ENCODE results near the gene FCHSD2. TPM values are rescaled to one million over a fixed set of nuclear protein-coding genes. Genes with fewer than 3 reads are reported as not detected.

Gene FCHSD2
- total RNA-seq, 1 experiment from 2014 or later, result 7.1 TPM

DNA sequence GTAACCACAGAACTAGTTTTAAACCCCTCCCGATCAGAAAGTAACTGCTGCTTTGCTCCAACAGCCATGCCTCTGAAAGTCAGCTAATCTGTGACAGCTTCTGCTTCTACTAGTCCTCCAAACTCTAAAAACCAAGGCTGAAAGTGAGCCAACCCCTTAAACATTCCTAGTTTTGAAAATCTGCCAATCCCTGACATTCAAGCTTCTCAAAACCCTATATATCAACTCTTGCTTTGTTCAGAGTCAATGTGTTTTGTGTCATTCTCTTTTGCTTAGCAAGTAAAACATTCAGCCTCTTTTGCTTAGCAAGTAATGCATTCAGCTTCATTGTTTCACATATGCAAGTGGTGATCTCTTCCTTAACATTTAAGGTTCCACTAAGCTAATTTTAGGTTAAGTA lies 271.0 kb downstream of the FCHSD2 start:
- CTCF ChIA-PET, result no interaction called here
- Histone ChIP-seq H3K4me1 (ENCODE audit: insufficient read depth, low read length) (no peaks in the 10 kb centered on the region), H3K9me3 (ENCODE audit: low read length) (no peaks in the 10 kb centered on the region), H3K9ac (ENCODE audit: low read length) (no peak overlapping the region), H3K27ac (ENCODE audit: low read length) (no peak overlapping the region), H2AFZ (ENCODE audit: low read length) (no peak overlapping the region), H4K20me1 (ENCODE audit: low read length) (no peaks in the 10 kb centered on the region), H3K9me2 (replicated peaks; ENCODE audit: low read length) (no peaks in the 10 kb centered on the region), H3K27me3 (ENCODE audit: low read length) (no peaks in the 10 kb centered on the region), H3F3A (ENCODE audit: low read length, unreplicated experiment) (no peaks in the 10 kb centered on the region), H3K36me3 (ENCODE audit: low read depth, low read length) (no peaks in the 10 kb centered on the region), H3K79me2 (ENCODE audit: low read length) (no peaks in the 10 kb centered on the region), H3K4me3 (ENCODE audit: low read length) (no peak overlapping the region), H3K4me2 (ENCODE audit: low read length) (no peak overlapping the region)
- TF ChIP-seq EZH2 (IDR thresholded peaks at IDR 0.05; ENCODE audit: low read length, unreplicated experiment), result no peak
- no peak for TF ChIP-seq EZH2phosphoT487 (IDR thresholded peaks at IDR 0.05; ENCODE audit: borderline replicate concordance, low read length)
- TF ChIP-seq CTCF (conservative IDR thresholded peaks at IDR 0.05; ENCODE audit: low read depth, low read length), result no peak
- POLR2A ChIA-PET (ENCODE audit: unreplicated experiment), result no interaction called here
- DNase-seq, result no peak
- intact Hi-C loops (cut with micrococcal nuclease), result no loop called here
- no peak for ATAC-seq
- BruUV-seq (replicated peaks), result no TSS peak

GRCh38 chr11:72869831-72870230 lies 272.3 kb downstream of the FCHSD2 start:
- H4K20me1 ChIP-seq (ENCODE audit: low read length), result no peaks in the 10 kb centered on the region
- no peaks in the 10 kb centered on the region for H3K79me2 ChIP-seq (ENCODE audit: low read length)
- intact Hi-C loops (cut with micrococcal nuclease), result no loop called here

GRCh38 chr11:72867970-72868369 lies 274.1 kb downstream of the FCHSD2 start:
- intact Hi-C loops (cut with micrococcal nuclease), result no loop called here
- ATAC-seq, result no peak
- Histone ChIP-seq H2AFZ (ENCODE audit: low read length) (no peak overlapping the region), H3F3A (ENCODE audit: low read length, unreplicated experiment) (no peaks in the 10 kb centered on the region), H3K36me3 (ENCODE audit: low read depth, low read length) (no peaks in the 10 kb centered on the region), H3K79me2 (ENCODE audit: low read length) (no peaks in the 10 kb centered on the region), H3K9me2 (replicated peaks; ENCODE audit: low read length) (no peaks in the 10 kb centered on the region), H3K4me3 (ENCODE audit: low read length) (no peak overlapping the region), H3K27me3 (ENCODE audit: low read length) (no peaks in the 10 kb centered on the region), H4K20me1 (ENCODE audit: low read length) (no peaks in the 10 kb centered on the region), H3K9me3 (ENCODE audit: low read length) (no peaks in the 10 kb centered on the region), H3K4me2 (ENCODE audit: low read length) (no peak overlapping the region), H3K27ac (ENCODE audit: low read length) (no peak overlapping the region), H3K4me1 (ENCODE audit: insufficient read depth, low read length) (no peaks in the 10 kb centered on the region), H3K9ac (ENCODE audit: low read length) (no peak overlapping the region)
- TF ChIP-seq EZH2 (IDR thresholded peaks at IDR 0.05; ENCODE audit: low read length, unreplicated experiment) (no peak), CTCF (conservative IDR thresholded peaks at IDR 0.05; ENCODE audit: low read depth, low read length) (no peak), EZH2phosphoT487 (IDR thresholded peaks at IDR 0.05; ENCODE audit: borderline replicate concordance, low read length) (no peak)
- BruUV-seq (replicated peaks), result no TSS peak
- DNase-seq, result no peak
- ChIA-PET POLR2A (ENCODE audit: unreplicated experiment) (no interaction called here), CTCF (no interaction called here)

More at GRCh38 chr11:72869831-72870230, 272.3 kb downstream of the FCHSD2 start:
- Histone ChIP-seq H3K27me3 (ENCODE audit: low read length) (no peaks in the 10 kb centered on the region), H3K9ac (ENCODE audit: low read length) (no peak overlapping the region), H3K4me3 (ENCODE audit: low read length) (no peak overlapping the region), H3K4me1 (ENCODE audit: insufficient read depth, low read length) (no peaks in the 10 kb centered on the region), H3K9me2 (replicated peaks; ENCODE audit: low read length) (no peaks in the 10 kb centered on the region), H2AFZ (ENCODE audit: low read length) (no peak overlapping the region), H3K4me2 (ENCODE audit: low read length) (no peak overlapping the region), H3K9me3 (ENCODE audit: low read length) (no peaks in the 10 kb centered on the region), H3K27ac (ENCODE audit: low read length) (no peak overlapping the region), H3K36me3 (ENCODE audit: low read depth, low read length) (no peaks in the 10 kb centered on the region), H3F3A (ENCODE audit: low read length, unreplicated experiment) (no peaks in the 10 kb centered on the region)
- BruUV-seq (replicated peaks), result no TSS peak
- POLR2A ChIA-PET (ENCODE audit: unreplicated experiment), result no interaction called here
- CTCF ChIA-PET, result no interaction called here
- TF ChIP-seq EZH2phosphoT487 (IDR thresholded peaks at IDR 0.05; ENCODE audit: borderline replicate concordance, low read length) (no peak), EZH2 (IDR thresholded peaks at IDR 0.05; ENCODE audit: low read length, unreplicated experiment) (no peak), CTCF (conservative IDR thresholded peaks at IDR 0.05; ENCODE audit: low read depth, low read length) (no peak)
- DNase-seq (no peak), ATAC-seq (no peak)
